ENCODE data around the gene CNOT10.
A peak's percentile ranks its signal among the peaks of the same experiment; 100 is the strongest.

The CNOT10 gene

GRCh38 chr3:32818970-32819511 is 134.1 kb downstream of the CNOT10 start:
- peak; percentile 58 for DNase-seq (ENCODE audit: low spot score)

GRCh38 chr3:32819551-32820348 is 134.8 kb downstream of the CNOT10 start:
- DNase-seq (ENCODE audit: low spot score) = peak; percentile 59

GRCh38 chr3:32820430-32820829 is 135.4 kb downstream of the CNOT10 start:
- DNase-seq (ENCODE audit: low spot score) = no peak

- no peak for DNase-seq (ENCODE audit: low spot score)
Observed at GRCh38 chr3:32820971-32821685, 136.1 kb downstream of the CNOT10 start.

GRCh38 chr3:32821686-32822296 is 136.8 kb downstream of the CNOT10 start:
- peak; percentile 58 for DNase-seq (ENCODE audit: low spot score)

- peak; percentile 59 for DNase-seq (ENCODE audit: low spot score)
Observed at GRCh38 chr3:32822609-32823498, 137.9 kb downstream of the CNOT10 start.

Data from HuH-7 (cell line).